NCI-H82 treated with DMSO at 0.1 percent for 48 hours (cell line): ENCODE measurements around the gene CCL24.
"Not testable (repeated sequence)": the region's sequence is repeated elsewhere in the genome, so short reads cannot be mapped to it uniquely, and the experiment has no call there.

Experiments used
- DNase-seq: peaks from one replicate; lab custom pipeline; 2025; ENCODE audit not compliant: unreplicated experiment; lab: John Stamatoyannopoulos, UW

Gene CCL24, protein sequence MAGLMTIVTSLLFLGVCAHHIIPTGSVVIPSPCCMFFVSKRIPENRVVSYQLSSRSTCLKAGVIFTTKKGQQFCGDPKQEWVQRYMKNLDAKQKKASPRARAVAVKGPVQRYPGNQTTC

DNA sequence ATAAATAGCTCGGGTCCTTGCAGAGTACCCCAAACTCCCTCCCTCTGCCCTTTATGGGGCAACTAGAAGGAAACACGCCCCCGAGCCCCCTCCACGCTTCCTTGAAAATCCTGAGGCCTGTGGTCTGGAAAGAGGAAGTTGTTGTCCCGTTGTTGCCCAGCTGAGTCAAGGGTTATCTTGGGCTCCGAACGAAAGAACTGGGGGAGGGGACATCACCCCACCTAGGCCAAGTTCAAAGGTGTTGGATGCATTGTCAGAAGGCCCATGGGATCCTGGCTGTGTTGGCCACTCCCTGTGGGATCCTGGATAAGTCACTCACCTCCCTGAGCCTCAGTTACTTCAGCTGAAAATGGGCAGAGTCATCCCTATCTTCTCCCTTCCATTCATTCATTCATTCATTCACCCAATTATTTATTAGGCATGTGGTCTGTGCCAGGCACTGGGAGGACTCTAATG, at the start of gene CCL24:
TSS of gene CCL24 (minus strand) at position 26 of the 456 bp plus-strand sequence. CDS start 91 bp downstream, outside the sequence.
- DNase-seq: no peak

DNA sequence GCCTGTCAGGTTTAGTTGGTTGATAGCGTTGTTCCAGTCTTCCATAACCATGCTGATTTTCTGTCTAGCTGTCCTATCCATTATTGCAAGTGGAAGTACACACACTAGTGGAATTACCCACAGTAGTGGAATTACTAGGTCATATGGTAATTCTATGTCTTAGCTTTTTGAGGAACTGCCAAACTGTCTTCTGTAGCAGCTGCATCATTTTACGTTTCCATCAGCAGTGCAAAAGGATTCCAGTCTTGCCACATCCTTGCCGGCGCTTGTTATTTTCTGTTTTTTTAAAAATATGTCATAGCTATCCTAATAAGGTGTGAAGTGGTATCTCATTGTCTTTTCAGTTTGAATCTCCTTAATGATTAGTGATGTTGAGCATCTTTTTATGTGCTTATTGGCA, 48.0 kb upstream of the CCL24 start:
- no peak for DNase-seq

DNA sequence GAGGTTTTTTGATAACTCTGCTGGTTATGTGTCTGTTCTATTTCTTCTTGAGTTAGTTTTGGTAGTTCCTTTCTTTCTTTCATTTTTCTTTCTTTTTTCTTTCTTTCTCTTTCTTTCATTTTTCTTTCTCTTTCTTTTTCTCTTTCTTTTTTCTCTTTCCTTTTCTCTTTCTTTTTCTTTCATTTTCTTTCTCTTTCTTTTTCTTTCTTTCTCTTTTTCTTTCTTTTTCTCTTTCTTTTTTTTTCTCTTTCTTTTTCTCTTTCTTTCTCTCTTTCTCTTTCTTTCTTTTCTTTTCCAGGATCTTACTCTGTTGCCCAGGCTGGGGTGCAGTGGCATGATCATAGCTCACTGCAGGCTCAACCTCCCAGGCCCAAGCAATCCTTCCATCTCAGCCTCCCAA, 44.8 kb upstream of the CCL24 start:
- DNase-seq: no peak

DNA sequence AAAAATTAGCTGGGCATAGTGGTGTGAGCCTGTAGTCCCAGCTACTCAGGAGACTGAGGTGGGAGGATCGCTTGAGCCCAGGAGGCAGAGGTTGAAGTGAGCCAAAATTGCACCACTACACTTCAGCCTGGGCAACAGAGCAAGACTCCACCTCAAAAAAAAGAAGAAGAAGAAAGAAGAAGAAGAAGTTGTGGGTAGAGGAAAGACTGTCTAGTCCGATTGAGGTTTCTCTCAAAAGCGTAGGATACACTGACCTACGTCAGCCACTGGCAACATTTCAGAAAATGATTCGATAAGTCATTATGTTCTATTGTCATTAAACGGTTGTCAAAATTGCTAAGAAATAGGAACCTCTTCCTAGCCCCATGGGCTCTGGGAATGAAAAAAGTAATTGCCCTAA, 42.9 kb upstream of the CCL24 start:
- DNase-seq: no peak

DNA sequence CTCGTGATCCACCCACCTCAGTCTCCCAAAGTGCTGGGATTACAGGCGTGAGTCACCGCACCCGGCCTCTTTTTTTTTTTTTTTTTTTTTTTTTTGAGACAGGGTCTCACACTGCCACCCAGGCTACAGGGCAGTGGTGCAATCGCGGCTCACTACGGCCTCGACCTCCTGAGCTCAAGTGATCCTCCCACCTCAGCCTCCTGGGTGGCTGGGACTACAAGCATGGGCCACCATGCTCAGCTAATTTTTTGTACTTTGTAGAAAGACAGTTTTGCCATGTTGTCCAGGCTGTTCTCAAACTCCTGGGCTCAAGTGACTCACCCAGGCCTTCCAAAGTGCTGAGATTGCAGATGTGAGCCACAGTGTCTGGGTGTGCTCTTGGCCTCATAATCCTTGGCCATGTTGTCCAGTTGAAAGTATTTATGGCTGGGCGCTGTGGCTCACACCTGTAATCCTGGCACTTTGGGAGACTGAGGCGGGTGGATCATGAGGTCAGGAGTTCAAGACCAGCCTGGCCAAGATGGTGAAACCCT, 41.3 kb upstream of the CCL24 start:
- DNase-seq: not testable (repeated sequence)

DNA sequence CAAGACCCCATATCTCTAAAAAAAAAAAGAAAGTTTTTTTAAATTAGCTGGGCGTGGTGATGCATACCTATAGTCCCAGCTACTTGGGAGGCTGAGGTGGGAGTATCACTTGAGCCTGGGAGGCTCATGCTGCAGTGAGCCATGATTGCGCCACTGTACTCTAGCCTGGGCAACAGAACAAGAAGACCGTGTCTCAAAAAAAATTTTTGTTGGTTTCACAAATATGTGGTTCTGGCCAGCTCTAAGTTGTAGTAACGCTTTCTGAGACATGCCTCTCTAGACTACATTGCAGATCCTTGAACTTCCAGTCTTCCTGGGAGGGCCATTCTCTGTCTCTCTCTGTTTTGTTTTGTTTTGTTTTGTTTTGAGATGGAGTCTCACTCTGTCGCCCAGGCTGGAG, 40.6 kb upstream of the CCL24 start:
- no peak for DNase-seq

DNA sequence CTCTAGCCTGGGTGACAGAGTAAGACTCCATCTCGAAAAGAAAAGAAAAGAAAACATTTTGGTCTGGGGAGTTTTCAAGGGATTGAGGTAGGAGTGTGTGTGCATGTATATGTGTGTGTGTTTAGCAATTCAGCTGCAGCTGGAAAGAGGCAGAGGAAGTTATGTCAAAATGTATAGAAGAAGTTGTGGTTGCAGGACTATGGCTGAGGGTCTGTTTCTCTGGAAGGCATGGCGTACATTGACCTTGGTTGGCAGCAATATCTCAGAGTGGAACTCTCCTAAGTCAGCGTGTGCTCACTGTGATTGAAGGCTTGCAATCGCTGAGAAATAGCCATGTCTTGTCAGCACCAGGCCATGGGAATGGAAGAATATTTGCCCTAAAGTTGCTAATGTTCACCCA, 36.6 kb upstream of the CCL24 start:
- no peak for DNase-seq

DNA sequence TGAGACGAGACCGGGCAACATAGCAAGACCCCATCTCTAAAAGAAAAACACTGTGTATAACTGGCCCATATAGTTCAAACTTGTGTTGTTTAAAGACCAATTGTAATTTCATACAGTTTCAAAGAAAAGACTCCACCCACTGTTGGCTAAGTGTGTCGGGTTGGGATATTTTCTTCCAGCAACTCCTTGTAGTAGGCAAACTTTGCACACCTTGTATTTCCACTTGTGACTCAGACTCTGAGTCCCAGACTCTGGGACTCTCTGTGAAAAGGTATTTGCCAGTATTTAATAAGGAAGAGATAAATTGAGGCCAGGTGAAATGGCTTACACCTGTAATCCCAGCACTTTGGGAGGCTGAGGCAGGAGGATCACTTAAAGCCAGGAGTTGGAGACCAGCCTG, 36.0 kb upstream of the CCL24 start:
- no peak for DNase-seq

DNA sequence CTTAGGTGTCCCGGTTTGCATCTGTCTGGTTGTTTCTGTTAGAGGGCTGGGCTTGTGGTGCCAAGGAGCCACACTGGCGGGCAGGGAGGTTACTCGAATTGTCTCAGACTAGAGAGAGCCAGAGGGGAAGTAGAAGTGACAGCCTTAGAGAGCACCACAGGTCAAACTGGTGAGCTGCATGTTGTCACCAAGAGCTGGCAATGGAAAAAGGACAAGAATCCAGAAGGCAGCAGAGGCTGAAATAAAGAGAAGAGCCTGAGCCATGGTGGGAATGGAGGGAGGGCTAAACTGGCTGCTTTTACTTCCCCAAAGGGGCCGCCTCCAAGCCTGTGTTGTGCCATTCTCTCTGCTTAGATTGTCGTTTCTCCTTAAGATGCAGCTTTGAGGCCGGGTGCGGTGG, 34.1 kb upstream of the CCL24 start:
- no peak for DNase-seq

DNA sequence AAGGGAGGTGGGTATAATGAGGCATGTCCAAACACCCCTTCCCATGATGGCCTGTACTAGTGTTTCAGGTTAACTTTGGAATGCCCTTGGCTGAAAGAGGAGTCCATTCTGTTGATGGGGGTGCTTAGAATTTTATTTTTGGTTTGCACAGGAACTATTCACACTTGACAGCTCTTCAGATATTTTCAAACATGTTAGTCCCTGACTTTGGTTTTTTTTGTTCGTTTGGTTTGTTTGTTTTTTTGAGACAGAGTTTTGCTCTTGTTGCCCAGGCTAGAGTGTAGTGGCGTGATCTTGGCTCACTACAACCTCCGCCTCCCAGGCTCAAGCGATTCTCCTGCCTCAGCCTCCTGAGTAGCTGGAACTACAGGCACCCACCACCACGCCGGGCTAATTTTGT, 31.5 kb upstream of the CCL24 start:
- DNase-seq: not testable (repeated sequence)

DNA sequence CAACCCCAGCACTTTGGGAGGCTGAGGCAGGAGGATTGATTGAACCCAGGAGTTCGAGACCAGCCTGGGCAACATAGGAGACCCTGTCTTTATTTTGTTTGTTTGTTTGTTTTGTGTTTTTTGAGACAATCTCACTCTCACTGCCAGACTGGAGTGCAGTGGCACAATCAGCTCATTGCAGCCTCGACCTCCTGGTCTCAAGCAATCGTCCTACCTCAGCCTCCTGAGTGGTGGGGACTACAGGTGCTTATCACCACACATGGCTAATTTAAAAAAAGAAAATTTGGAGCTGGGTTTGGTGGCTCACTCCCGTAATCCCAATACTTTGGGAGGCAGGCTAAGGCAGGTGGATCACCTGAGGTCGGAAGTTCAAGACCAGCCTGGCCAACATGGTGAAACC, 30.6 kb upstream of the CCL24 start:
- DNase-seq: no peak

DNA sequence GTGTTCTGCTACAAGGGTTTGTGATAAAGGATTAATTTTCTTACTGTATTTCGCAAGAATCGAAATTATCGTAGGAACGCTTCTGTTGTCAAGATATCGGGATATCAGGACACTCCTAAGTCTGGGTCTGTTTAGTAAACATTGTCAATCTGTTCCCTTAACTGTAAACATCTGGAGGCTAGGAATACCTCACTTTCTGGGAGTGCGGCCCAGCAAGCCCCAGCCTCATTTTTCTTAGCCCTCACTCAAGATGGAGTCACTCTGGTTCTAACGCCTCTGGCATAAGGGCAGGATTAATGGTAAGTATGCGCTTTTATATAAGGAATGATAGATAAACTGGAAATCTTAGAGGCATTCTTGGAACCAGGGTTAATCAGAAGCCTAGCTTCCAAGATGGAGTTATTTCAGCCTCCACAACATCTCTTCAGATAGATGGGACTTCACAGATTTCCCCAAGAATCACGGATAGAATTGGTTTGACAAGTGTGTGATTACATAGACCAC, 30.1 kb upstream of the CCL24 start:
- no peak for DNase-seq

DNA sequence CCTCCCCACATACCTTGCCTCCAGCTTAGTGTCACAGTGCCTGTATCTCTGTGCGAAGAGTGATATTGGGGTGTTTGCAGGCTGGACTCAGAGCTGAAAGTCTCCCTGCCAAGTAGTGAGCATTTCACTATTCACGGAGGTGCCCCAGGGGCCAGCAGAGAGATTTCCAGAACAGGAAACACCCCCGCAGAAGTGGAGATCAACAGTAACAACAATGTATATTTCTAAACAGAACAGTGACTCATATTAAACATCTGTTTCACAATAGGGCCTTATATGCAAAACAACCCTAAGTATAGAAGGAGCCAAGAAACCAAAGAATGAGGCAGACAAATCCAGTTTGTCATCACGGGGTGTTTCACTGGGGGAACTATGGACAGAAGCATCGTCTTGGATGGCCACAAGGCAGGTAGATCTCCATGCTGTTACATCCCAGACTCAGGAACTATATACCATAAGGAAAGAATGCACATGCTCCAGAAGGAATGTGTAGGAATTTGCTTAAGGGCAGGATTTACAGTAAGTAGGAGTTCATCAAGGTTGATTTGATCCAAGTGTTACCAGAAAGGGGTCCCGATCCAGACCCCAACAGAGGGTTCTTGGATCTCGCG, 29.3 kb upstream of the CCL24 start:
- no peak for DNase-seq

DNA sequence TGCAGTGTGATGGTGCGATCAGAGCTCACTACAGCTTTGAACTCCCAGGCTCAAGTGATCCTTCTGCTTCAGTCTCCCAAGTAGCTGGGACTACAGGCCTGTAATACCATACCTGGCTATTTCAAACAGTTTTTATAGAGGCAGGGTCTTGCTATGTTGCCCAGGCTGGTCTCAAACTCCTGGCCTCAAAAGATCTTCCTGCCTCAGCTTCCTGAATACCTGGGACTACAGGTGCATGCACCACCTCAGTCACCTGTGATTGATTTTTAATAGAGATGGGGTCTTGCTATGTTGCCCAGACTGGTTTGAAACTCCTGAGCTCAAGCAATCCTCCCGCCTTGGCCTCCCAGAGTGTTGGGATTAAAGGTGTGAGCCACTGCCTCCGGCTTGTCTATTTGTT, 26.4 kb upstream of the CCL24 start:
- no peak for DNase-seq

DNA sequence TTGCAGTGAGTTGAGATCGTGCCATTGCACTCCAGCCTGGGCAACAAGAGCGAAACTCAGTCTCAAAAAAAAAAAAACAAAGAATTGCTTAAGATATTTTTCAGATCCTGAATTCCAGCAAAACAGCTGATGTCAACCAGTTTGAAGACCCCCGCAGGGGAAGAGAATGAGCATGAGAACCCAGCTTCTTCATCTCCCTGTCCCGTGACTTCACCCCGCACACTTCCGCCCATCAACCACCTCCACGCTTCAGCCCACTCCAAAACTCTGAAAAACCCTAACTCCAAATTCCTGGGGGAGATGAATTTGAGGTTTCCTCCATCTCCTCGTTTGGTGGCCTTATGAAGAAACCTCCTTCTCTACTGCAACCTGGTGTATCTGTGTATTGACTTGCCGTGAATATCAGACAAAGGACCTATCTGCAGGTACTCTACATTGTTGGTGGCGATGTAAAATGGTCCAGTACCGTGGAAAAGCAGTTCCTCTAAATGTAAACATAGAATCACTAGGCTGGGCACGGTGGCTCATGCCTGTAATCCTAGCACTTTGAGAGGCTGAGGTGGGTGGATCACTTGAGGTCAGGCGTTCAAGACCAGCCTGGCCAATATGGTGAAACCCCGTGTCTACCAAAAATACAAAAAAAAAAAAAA, 24.8 kb upstream of the CCL24 start:
- DNase-seq: not testable (repeated sequence)

DNA sequence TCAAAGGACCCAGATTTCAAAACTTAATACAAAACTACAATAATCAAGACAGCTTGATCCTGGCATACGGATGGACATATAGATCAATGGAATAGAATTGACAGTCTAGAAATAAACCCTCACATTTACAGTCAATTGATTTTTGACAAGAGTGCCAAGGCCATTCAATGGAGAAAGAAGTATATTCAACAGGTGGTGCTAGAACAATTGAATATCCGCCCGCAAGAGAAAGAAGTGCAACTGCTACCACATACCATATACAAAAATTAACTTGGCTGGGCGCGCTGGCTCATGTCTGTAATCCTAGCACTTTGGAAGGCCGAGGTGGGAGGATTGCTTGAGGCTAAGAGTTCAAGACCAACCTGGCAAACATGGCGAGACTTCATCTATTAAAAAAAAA, 23.2 kb upstream of the CCL24 start:
- DNase-seq: no peak

DNA sequence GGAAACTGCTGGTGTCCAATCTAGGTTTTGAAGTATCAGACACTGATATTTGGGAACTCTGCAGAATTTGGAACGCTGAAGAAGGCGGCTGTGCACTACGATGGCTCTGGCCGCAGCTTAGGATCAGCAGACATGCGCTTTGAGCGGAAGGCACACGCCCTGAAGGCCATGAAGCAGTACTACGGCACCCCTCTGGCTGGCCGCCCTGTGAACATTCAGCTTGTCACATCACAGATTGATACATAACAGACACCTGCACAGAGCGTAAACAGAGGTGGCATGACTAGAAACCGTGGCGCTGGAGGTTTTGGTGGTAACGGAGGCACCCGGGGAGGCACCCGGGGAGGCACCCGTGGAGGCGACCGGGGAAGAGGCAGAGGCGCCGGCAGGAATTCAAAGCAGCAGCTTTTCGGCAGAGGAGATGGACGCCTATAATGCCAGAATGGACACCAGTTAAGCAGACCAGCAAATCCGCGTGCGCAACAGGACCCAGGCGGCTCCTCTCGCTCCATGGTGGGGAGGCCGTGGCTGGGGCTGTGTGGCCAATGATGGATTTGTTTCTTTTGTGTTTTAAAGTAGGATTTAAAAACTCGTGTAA, 22.2 kb upstream of the CCL24 start:
- no peak for DNase-seq

DNA sequence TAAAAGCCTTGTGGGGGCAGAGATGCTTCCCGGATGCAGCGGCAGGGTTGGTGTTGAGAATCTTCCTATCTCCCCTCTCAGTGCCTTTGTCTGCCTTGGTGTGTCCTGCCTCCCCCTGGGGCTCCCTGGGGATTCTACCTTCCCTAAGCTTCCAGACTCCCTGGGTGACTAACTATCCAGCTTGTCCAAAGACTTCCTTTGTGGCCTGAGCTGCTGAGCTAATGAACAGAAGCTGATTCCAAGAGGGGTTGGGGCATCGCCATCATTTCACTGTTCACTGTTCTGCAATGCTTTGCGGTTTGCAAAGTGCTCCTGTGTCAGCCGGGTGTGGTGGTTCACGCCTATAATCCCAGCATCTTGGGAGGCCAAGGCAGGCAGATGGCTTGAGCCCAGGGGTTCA, 20.1 kb upstream of the CCL24 start:
- not testable (repeated sequence) for DNase-seq

DNA sequence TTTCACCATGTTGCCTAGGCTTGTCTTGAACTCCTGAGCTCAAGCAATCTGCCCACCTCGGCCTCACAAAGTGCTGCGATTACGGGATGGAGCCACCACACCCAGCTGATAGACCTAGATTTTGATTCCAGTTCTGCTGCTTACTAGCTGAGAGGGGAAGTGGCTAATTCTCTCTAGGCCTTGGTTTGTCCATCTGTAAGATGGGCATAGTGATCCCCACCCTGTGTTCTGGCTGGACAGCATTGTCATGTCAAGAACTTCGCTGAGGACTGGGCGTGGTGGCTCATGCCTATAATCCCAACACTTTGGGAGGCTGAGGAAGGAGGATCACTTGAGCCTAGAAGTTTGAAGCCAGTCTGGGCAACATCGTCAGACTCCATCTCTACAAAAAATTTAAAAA, 17.4 kb upstream of the CCL24 start:
- no peak for DNase-seq

DNA sequence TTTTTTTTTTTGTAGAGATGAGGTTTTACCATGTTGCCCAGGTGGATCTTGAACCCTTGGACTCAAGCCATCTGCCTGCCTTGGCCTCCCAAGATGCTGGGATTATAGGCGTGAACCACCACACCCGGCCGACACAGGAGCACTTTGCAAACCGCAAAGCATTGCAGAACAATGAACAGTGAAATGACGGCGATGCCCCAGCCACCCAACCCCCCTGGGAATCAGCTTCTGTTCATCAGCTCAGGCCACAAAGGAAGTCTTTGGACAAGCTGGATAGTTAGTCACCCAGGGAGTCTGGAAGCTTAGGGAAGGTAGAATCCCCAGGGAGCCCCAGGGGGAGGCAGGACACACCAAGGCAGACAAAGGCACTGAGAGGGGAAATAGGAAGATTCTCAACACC, 16.1 kb upstream of the CCL24 start:
- not testable (repeated sequence) for DNase-seq

DNA sequence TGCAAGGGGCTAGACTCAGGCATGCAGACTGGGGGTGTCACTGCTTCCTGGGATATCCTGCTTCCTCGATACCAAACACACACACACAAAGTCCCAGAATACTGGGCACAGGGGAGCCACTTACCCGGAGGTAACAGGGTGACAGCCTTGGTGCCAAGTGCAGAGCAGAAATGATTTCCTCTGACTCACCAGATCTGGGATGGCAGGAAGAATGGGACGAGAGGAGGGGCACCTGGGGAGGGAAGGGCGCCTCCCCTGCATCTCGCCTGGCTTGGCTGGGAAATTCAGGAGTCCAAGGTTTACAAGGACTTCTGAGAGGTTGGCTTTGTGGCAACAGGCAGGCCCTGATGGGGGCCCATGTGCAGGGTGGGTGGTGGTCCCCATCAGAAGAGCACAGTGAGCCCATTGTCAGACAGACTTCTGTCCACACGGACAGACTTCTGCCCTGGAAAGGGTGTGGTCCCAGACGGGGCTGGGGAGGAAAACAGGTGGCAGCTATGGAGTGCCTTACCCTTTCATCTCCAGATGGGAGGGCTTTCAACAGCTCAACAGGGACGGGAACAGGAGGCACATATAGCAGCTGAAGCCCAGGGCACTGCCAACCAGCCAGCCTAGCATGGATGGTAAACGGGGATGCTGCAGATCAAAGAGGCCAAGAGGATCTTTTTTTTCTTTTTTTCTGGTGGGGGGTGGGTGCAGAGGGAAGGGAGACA, 9.7 kb upstream of the CCL24 start:
- DNase-seq: no peak
